NOMO-1 treated with dmso at 0.1 percent for 144 hours (cell line): Measurements from ENCODE around the gene ZNF438.

Experiments used
- DNase-seq: peaks from one replicate; lab custom pipeline; 2025; ENCODE audit not compliant: unreplicated experiment; lab: John Stamatoyannopoulos, UW

The ZNF438 gene

GRCh38 chr10:30829901-30830300 lies 201.8 kb downstream of the ZNF438 start:
- no peak for DNase-seq

- no peak for DNase-seq
Measured at GRCh38 chr10:30828680-30829079, 203.0 kb downstream of the ZNF438 start.

- DNase-seq: no peak
Measured at GRCh38 chr10:30828164-30828563, 203.5 kb downstream of the ZNF438 start.

DNA sequence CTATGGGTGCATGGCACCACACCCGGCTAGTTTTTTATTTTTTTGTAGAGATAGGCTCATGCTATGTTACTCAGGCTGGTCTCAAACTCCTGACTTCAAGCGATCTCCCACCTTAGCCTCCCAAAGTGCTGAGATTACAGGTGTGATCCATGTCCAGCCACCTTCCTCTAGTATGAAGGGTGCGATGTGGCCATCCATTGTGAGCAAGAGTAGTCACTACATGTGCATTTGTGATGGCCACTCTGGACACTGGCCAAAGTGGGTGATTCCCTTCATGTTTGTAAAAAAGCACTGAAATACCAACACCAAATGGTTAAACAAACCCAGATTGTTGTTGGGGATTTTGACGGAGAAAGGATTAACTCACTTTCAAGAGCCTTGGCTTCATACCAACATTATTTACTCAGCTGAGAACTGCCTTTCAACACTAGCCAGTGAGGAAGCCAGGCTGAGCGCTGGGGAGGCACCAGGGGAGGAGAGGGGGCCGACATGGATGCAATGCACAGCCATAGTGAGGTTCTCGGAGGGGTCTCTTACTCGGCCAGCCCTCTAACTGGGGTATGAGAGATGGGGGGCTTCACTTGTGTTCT lies 204.0 kb downstream of the ZNF438 start:
- DNase-seq: no peak

DNA sequence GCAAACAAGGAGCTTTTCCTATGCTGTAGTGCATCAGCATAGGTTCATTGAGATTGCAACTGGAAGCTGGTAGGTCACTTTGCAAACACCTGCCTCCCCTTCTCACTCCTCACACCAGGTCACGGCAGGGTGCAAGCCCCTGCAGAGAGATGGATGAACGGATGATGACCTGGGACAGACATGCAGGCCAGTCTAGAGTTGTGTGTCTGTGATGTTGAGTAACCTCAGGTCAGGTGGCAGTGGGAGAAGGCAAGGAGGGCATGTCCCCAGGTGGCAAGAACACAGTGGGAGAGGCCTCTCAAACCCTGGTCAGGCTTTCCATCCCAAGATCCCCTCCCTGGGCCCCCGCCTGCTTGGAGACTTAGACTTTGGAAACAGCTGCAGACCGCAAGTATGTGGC lies 205.0 kb downstream of the ZNF438 start:
- no peak for DNase-seq

DNA sequence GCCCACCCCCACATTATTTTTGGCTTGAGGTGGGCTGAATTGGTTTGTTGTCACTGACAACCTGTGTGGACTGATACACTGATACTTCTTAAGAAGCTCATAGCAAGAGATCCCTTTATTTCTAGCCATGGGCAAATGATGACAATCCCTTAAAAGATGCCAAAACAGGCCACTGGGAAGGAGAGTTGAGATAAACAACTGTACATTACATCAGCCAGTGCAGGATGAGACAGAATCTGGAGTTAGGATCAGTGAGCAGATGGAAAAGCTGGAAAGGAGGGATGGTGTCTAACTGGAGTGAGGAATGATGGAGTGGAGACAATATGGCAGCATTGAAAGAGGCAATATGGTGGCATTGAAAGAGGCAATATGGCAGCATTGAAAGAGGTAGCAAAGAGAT lies 206.2 kb downstream of the ZNF438 start:
- no peak for DNase-seq

DNA sequence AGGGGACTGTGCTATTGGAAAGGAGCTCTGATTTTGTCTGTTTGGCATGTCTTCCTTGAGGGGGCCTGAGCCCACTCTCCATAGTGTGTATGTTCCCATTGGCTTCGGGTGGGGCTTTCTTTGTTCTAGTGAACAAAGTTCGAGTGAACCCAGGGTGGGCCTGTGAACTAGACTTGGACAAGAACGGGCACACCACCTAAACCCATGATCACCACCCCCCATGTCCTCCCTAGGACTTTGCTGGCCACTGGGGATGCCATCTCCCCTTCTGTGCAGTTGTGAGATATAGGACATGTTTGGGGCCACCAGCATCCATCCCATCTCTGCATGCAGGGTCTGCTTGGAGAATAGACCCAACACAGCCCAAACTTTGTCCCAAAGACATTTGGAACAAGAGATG lies 206.6 kb downstream of the ZNF438 start:
- DNase-seq: no peak

DNA sequence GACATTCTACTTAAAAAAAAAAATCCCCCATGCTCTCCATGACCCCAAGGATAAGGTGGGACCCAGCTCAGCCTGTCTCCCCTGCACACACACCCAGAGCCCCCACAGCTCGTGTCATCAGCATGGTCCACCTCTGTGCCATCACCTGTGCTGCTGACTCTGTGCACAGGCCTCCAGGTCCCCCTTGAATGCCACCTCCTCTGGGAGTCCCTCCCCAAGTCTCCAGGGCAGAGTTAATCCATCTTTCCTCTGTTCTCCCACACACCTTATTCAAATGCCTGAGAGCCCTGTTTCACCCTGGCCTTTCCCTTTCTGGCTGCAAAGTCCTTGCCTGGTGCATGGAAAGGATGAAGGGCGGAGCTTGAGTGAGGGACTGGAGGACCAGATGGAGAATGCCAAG lies 208.0 kb downstream of the ZNF438 start:
- no peak for DNase-seq

GRCh38 chr10:30822693-30823465 lies 208.8 kb downstream of the ZNF438 start:
- no peak for DNase-seq

DNA sequence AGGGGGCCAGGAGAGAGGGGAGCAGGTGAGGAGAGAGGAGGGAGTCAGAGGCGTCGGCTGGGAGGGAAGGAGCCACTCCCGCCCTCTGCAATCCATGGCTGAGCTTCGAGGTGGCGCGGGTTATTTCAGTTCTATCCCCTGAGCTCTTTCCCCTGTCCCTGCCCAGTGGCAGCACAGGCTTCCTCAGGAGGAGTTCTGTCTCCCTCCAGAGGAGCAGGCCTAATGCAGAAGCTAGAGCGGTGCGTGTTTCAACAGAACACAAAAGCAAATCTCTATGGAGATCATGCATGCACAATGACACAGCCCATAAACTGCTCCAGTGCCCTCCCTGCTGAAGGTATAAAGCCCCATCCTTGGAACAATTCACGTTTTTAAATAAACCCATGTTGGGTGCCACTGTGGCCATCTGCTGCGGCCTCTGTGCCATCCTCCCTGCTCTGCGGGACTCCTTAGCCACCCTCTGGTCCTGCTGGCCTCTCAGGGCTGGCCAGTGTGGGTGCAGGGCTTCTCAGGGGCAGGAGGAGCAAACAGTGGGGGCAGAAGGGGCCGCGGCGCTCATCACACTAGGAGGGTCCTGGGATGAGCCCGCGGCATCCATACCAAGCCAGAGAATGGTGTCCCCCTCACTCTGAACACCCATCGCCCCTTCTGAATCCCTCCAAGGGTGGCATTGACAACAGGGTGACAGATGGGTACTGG lies 209.5 kb downstream of the ZNF438 start:
- no peak for DNase-seq

GRCh38 chr10:30821261-30821993 lies 210.2 kb downstream of the ZNF438 start:
- DNase-seq: no peak

GRCh38 chr10:30820261-30820991 lies 211.2 kb downstream of the ZNF438 start:
- DNase-seq: no peak

DNA sequence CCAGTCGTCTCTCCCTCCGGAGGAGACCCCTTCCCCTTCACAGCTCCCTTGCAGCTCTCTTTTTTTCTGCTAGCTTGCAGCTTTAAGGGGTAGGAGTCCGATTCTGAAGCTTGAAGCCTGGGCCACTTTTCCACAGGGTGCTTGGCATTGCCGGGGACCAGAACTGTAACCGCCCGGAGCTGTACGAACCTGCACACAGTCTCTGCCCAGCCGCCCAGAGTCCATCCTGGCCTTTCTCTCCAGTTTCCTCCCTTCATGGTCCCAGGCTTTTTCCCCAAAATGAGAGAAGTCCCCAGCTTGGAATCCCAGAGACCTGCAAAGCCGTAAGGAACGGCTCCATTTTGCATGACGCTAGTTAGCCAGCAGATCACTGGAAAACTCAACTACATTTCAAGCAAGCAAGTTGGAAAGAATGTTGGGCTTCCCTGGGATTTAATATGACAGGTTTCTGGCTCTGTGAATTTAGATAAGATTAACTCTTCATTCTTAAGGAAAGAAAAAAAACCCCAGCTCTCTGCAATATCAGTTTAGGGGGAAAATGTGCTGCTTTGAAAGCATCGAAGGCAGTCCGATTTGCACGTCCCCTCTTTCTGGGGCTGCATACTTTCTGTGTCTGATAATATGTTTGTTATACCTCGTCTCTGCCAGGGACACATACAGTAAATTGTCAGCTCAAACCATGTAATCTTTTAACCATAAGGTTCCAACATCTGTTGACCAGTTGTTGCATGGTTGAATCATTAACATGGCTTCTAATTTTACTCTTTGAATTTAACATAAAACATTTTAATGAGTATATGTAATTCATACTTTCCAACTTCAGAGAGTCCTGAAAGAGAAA lies 212.1 kb downstream of the ZNF438 start:
- DNase-seq: no peak

- DNase-seq: no peak
Measured at GRCh38 chr10:30818854-30819253, 212.8 kb downstream of the ZNF438 start.

GRCh38 chr10:30818010-30818660 lies 213.5 kb downstream of the ZNF438 start:
- DNase-seq: no peak

DNA sequence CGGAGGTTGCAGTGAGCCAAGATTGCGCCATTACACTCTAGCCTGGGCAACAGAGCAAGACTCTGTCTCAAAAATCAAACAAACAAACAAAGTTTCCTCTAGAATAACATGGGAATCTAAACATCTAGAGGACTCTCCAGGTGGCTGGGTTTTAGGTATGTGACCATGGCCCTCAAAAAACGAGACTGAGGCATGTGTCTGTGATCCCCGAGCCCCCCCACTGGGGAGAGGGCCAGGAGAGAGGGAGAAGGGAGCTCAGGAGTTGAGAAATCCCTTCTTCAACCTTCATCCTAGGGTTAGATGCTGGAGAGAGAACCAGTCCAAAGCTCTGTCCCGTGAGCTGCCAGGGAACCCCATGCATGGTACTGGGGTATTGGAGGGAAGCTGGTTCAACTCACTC lies 214.1 kb downstream of the ZNF438 start:
- no peak for DNase-seq

GRCh38 chr10:30816820-30817171 lies 214.9 kb downstream of the ZNF438 start:
- no peak for DNase-seq

- no peak for DNase-seq
Measured at GRCh38 chr10:30816159-30816819, 215.4 kb downstream of the ZNF438 start.

GRCh38 chr10:30813872-30814481 lies 217.7 kb downstream of the ZNF438 start:
- DNase-seq: no peak
